IMR-90 (cell line): ENCODE results near the gene CRCP. TPM values are rescaled to one million over a fixed set of nuclear protein-coding genes. Genes with fewer than 3 reads are reported as not detected.

Source experiments
- ATAC-seq: fragments of 200-7000 bp; cut with Tn5 transposase; 2 replicates; pipeline ENCODE4 v1.9.1; 2020; ENCODE audit warnings: low read depth, mild to moderate bottlenecking, moderate library complexity
- BruUV-seq: library from RNA; stranded (reverse); fragments of 400-500 nt; replicated peaks from 2 replicates; lab custom pipeline; 2021; lab: Mats Ljungman, UMichigan
- CTCF ChIA-PET: fragments of 300-600 bp; formaldehyde crosslinking; extraction: SDS; loops from one replicate; lab custom pipeline; 2021; ENCODE audit warnings: antibody characterized with exemption; lab: Yijun Ruan, JAX
- POLR2A ChIA-PET: fragments of 300-600 bp; sonication (Branson Sonifier 250); formaldehyde crosslinking; loops from one replicate; lab custom pipeline; 2022; ENCODE audit warnings: antibody characterized with exemption; ENCODE audit not compliant: unreplicated experiment; lab: Charles Lee
- DNase-seq: peaks from one replicate; pipeline ENCODE4 v3.0.0; 2013
- H2AFZ ChIP-seq: replicated peaks from 2 replicates; pipeline ENCODE3; 2013; ENCODE audit warnings: low read length, mild to moderate bottlenecking; ENCODE audit not compliant: poor library complexity
- H2AK5ac ChIP-seq: 2 replicates; pipeline ENCODE4 v1.6.1; 2013; ENCODE audit warnings: low read depth, low read length, inconsistent platforms
- H2AK9ac ChIP-seq: replicated peaks from 2 replicates; pipeline ENCODE3; 2013; ENCODE audit warnings: mild to moderate bottlenecking, low read depth, low read length, moderate library complexity; ENCODE audit not compliant: poor library complexity
- H2BK120ac ChIP-seq: 2 replicates; pipeline ENCODE4 v1.6.1; 2013; ENCODE audit warnings: low read depth, low read length, inconsistent platforms
- H2BK15ac ChIP-seq: 3 replicates; pipeline ENCODE4 v1.6.1; 2013; ENCODE audit warnings: low read depth, low read length, inconsistent platforms
- H2BK20ac ChIP-seq: 2 replicates; pipeline ENCODE4 v1.6.1; 2013; ENCODE audit warnings: low read depth, mild to moderate bottlenecking, inconsistent platforms, low read length, moderate library complexity
- H2BK5ac ChIP-seq: 2 replicates; pipeline ENCODE4 v1.6.1; 2013; ENCODE audit warnings: mild to moderate bottlenecking, low read depth, low read length, inconsistent platforms; ENCODE audit not compliant: poor library complexity, severe bottlenecking
- H3K14ac ChIP-seq: replicated peaks from 2 replicates; pipeline ENCODE4 v1.6.1; 2013; ENCODE audit warnings: low read depth, low read length, inconsistent platforms
- H3K18ac ChIP-seq: 2 replicates; pipeline ENCODE4 v1.6.1; 2013; ENCODE audit warnings: low read depth, low read length, control low read depth
- H3K23ac ChIP-seq: 2 replicates; pipeline ENCODE4 v1.6.1; 2013; ENCODE audit warnings: low read depth, low read length, inconsistent platforms
- H3K27ac ChIP-seq: 2 replicates; pipeline ENCODE4 v1.5.1; 2013; ENCODE audit warnings: mild to moderate bottlenecking, control low read depth, low read length; ENCODE audit not compliant: insufficient read depth
- H3K27me3 ChIP-seq: 2 replicates; pipeline ENCODE4 v1.6.1; 2013; ENCODE audit warnings: low read length; ENCODE audit not compliant: control insufficient read depth, insufficient read depth
- H3K36me3 ChIP-seq: 2 replicates; pipeline ENCODE4 v1.6.1; 2013; ENCODE audit warnings: low read length, mixed read lengths; ENCODE audit not compliant: control insufficient read depth, insufficient read depth
- H3K4ac ChIP-seq: 2 replicates; pipeline ENCODE4 v1.6.1; 2013; ENCODE audit warnings: low read depth, low read length, inconsistent platforms
- H3K4me1 ChIP-seq: 2 replicates; pipeline ENCODE4 v1.6.1; 2013; ENCODE audit warnings: low read length, mixed read lengths; ENCODE audit not compliant: control insufficient read depth, insufficient read depth
- H3K4me2 ChIP-seq: 2 replicates; pipeline ENCODE4 v1.6.1; 2013; ENCODE audit warnings: low read depth, mild to moderate bottlenecking, control low read depth, low read length, moderate library complexity
- H3K4me3 ChIP-seq: 2 replicates; pipeline ENCODE4 v1.5.1; 2013; ENCODE audit warnings: low read depth, mild to moderate bottlenecking, control low read depth, low read length, moderate library complexity; ENCODE audit not compliant: insufficient read depth
- H3K56ac ChIP-seq: 2 replicates; pipeline ENCODE4 v1.6.1; 2013; ENCODE audit warnings: low read length, inconsistent platforms; ENCODE audit not compliant: insufficient read depth; ENCODE audit errors: extremely low read depth
- H3K79me1 ChIP-seq, 2 experiments: 2 replicates each; pipeline ENCODE4 v1.6.1; 2013; ENCODE audit warnings: low read length in 2 of 2, inconsistent platforms in 1 of 2, low read depth in 1 of 2
- H3K9ac ChIP-seq: 2 replicates; pipeline ENCODE4 v1.6.1; 2013; ENCODE audit warnings: low read depth, low read length, control low read depth
- H3K9me1 ChIP-seq: 2 replicates; pipeline ENCODE4 v1.6.1; 2013; ENCODE audit warnings: low read length, inconsistent platforms; ENCODE audit not compliant: insufficient read depth
- H3K9me3 ChIP-seq: 2 replicates; pipeline ENCODE4 v1.6.1; 2013; ENCODE audit warnings: low read length; ENCODE audit not compliant: control insufficient read depth, insufficient read depth
- H4K20me1 ChIP-seq: 2 replicates; pipeline ENCODE4 v1.6.1; 2013; ENCODE audit warnings: low read length, inconsistent platforms; ENCODE audit not compliant: insufficient read depth
- H4K5ac ChIP-seq: 2 replicates; pipeline ENCODE4 v1.6.1; 2013; ENCODE audit warnings: mild to moderate bottlenecking, low read depth, low read length, control low read depth
- H4K8ac ChIP-seq, 2 experiments: 2 replicates each; pipeline ENCODE4 v1.6.1; 2013; ENCODE audit warnings: low read depth in 2 of 2, low read length in 2 of 2, control low read depth in 1 of 2, inconsistent platforms in 1 of 2
- H4K91ac ChIP-seq: 2 replicates; pipeline ENCODE4 v1.6.1; 2013; ENCODE audit warnings: low read depth, low read length, inconsistent platforms; ENCODE audit not compliant: insufficient read depth
- CHD1 ChIP-seq: IDR thresholded peaks from 2 replicates; pipeline ENCODE4 v1.6.1; 2012; ENCODE audit warnings: low read depth, low read length, improper control_type of control experiment
- ELK1 ChIP-seq: fragments of 150-350 bp; IDR thresholded peaks from 2 replicates; pipeline ENCODE4 v1.6.1; 2016; ENCODE audit warnings: low read depth, mild to moderate bottlenecking, low read length, moderate library complexity, borderline replicate concordance
- MAFK ChIP-seq: IDR thresholded peaks from 2 replicates; pipeline ENCODE4 v1.6.1; 2012; ENCODE audit warnings: low read depth, low read length, improper control_type of control experiment
- MXI1 ChIP-seq: IDR thresholded peaks from 2 replicates; pipeline ENCODE4 v1.6.1; 2012; ENCODE audit warnings: low read depth, mild to moderate bottlenecking, low read length, moderate library complexity, borderline replicate concordance
- RFX5 ChIP-seq: IDR thresholded peaks from 2 replicates; pipeline ENCODE4 v1.8.0; 2012; ENCODE audit warnings: low read depth, mild to moderate bottlenecking, low read length, moderate library complexity
- WGBS, 2 experiments: methylation state at CpG; one replicate each; pipeline versions ENCODE4 v1.1.5 to v1.1.7; 2013; ENCODE audit warnings: missing lambda C conversion rate in 2 of 2; ENCODE audit not compliant: insufficient read length in 1 of 2; ENCODE audit errors: extremely low coverage in 2 of 2; 5-methylcytosine and 5-hydroxymethylcytosine counted together
- dilution Hi-C: fragments of 300-500 bp; cut with HindIII; formaldehyde crosslinking; loops from one replicate; pipeline ENCODE4 v1.14.3; 2018; ENCODE audit warnings: low sequenced_read_pairs; ENCODE audit not compliant: unreplicated experiment
- in situ Hi-C: fragments of 300-500 bp; cut with MboI; formaldehyde crosslinking; loops from 3 replicates; pipeline ENCODE4 v1.14.3; 2019; ENCODE audit warnings: low sequenced_read_pairs, inconsistent platforms, mixed read lengths
- intact Hi-C: fragments of 100-400 bp; cut with micrococcal nuclease; formaldehyde crosslinking; loops from 2 replicates; pipeline ENCODE4 v1.10.0; 2022
- polyA plus RNA-seq, 3 experiments: library from polyadenylated mRNA; depleted of rRNA; stranded (reverse); fragments of >200 nt; gene quantifications; 2 replicates each; pipeline ENCODE4 v1.2.3, GENCODE V29; 2012; ENCODE audit warnings: low replicate concordance in 1 of 3
- total RNA-seq: library from RNA; depleted of rRNA; stranded (reverse); fragments of >200 nt; gene quantifications from 2 replicates; pipeline ENCODE4 v1.2.3, GENCODE V29; 2012
- TF ChIP-seq, protein P1 (sequence below): conservative IDR thresholded peaks from 2 replicates; pipeline ENCODE4 v1.5.1; 2012; ENCODE audit warnings: mild to moderate bottlenecking, low read depth, low read length, improper control_type of control experiment

CRCP gene
- total and polyA plus RNA-seq, 2 of the 4 experiments (the other 2 are of a cell fraction) = 22.9 to 37.5 TPM

- Histone ChIP-seq H3K4ac (no peak overlapping the region; the same call in 1 of the 2 replicates), H3K18ac (no peak overlapping the region), H2AFZ (no peak overlapping the region), H4K91ac (no peak overlapping the region), H4K5ac (no peak overlapping the region), H2BK20ac (no peak overlapping the region), H3K9me1 (peaks cover 17% of the 10 kb centered on the region; the same call in 1 of the 2 replicates), H3K4me2 (no peak overlapping the region), H4K20me1 (peaks cover 11% of the 10 kb centered on the region), H2BK5ac (no peak overlapping the region), H2AK5ac (no peak overlapping the region), H2BK15ac (no peak overlapping the region), H4K8ac (no peak overlapping the region), H3K27me3 (no peaks in the 10 kb centered on the region), H3K4me1 (peaks cover 22% of the 10 kb centered on the region), H3K9ac (no peak overlapping the region), H3K36me3 (peaks cover 19% of the 10 kb centered on the region), H2AK9ac (no peak overlapping the region), H3K27ac (no peak overlapping the region), H3K79me1 (peaks cover 0 to 49% of the 10 kb centered on the region in 2 experiments), H2BK120ac (no peak overlapping the region), H3K4me3 (no peak overlapping the region), H3K9me3 (peaks cover 4% of the 10 kb centered on the region), H3K23ac (no peak overlapping the region), H3K56ac (no peak overlapping the region), H3K14ac (no peak overlapping the region)
- ChIA-PET CTCF (no interaction called here), POLR2A (no interaction called here)
- dilution Hi-C loops = no loop called here
- no TSS peak for BruUV-seq
- 100% methylated on average over 1 of the region's 11 CpGs; no CpG with 5 or more reads in 1 of the 2 experiments for WGBS, 2 experiments
- in situ Hi-C loops = no loop called here
- intact Hi-C loops = loop anchor here (5.0 kb wide), 2 partner anchors 174 to 474 kb away; partner anchors contain the start of gene KCTD7
- TF ChIP-seq MAFK (no peak), CHD1 (no peak), RFX5 (no peak), ELK1 (no peak), MXI1 (no peak)
- TF ChIP-seq, protein P1, sequence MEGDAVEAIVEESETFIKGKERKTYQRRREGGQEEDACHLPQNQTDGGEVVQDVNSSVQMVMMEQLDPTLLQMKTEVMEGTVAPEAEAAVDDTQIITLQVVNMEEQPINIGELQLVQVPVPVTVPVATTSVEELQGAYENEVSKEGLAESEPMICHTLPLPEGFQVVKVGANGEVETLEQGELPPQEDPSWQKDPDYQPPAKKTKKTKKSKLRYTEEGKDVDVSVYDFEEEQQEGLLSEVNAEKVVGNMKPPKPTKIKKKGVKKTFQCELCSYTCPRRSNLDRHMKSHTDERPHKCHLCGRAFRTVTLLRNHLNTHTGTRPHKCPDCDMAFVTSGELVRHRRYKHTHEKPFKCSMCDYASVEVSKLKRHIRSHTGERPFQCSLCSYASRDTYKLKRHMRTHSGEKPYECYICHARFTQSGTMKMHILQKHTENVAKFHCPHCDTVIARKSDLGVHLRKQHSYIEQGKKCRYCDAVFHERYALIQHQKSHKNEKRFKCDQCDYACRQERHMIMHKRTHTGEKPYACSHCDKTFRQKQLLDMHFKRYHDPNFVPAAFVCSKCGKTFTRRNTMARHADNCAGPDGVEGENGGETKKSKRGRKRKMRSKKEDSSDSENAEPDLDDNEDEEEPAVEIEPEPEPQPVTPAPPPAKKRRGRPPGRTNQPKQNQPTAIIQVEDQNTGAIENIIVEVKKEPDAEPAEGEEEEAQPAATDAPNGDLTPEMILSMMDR = no peak
- ATAC-seq (no peak), DNase-seq (no peak)
Observed at GRCh38 chr7:66153691-66154090, 39.0 kb downstream of the CRCP start.
